K562 (cell line): Measurements from ENCODE around the gene ZNF687. TPM values are rescaled to one million over a fixed set of nuclear protein-coding genes. Genes with fewer than 3 reads are reported as not detected.
A peak's percentile ranks its signal among the peaks of the same experiment; 100 is the strongest.

Experiments
- ATAC-seq: fragments of 200-7000 bp; cut with Tn5 transposase; 3 replicates; pipeline ENCODE4 v1.9.1; 2020; ENCODE audit warnings: moderate library complexity
- BruUV-seq: library from RNA; stranded (reverse); fragments of 400-500 nt; replicated peaks from 2 replicates; lab custom pipeline; 2021; lab: Mats Ljungman, UMichigan
- CTCF ChIA-PET: fragments of 300-600 bp; formaldehyde crosslinking; extraction: SDS; loops from one replicate; lab custom pipeline; 2021; ENCODE audit warnings: low intra/inter-chr PET ratio; lab: Yijun Ruan, JAX
- POLR2A ChIA-PET: fragments of 300-600, 350-650 bp; sonication (Branson Sonifier 250); formaldehyde crosslinking; extraction: SDS; loops from one replicate; lab custom pipeline; 2021; ENCODE audit warnings: antibody characterized with exemption, inconsistent platforms; lab: Yijun Ruan, JAX
- DNase-seq, 4 experiments: peaks; one replicate each; pipeline versions ENCODE4 v3.0.0 to v3.0.0-alpha.2; 2011 to 2018; ENCODE audit warnings: low spot score in 3 of 4, mixed read lengths in 3 of 4; ENCODE audit errors: extremely low read depth in 1 of 4
- FAIRE-seq: peaks from 2 replicates; lab custom pipeline; 2011; peaks lifted over from hg19 to GRCh38; lab: Jason Lieb, UNC
- H2AFZ ChIP-seq: 2 replicates; pipeline ENCODE4 v1.6.0; 2011; ENCODE audit warnings: low read depth, low read length, control low read depth, inconsistent platforms
- H3K27ac ChIP-seq: fragments of 200-600 bp; 3 replicates; pipeline ENCODE4 v1.8.0; 2011; ENCODE audit warnings: low read depth, mild to moderate bottlenecking, control low read depth, inconsistent platforms, low read length, moderate library complexity, mixed read lengths; ENCODE audit errors: extremely low read depth
- H3K27me3 ChIP-seq, 2 experiments: fragments of 300-600 bp in 1 of 2; 2 replicates in 1 of 2; 3 replicates in 1 of 2; pipeline versions ENCODE4 v1.6.0 to v1.8.0; 2011; ENCODE audit warnings: inconsistent platforms in 2 of 2, low read length in 2 of 2, mild to moderate bottlenecking in 1 of 2, mixed read lengths in 1 of 2, moderate library complexity in 1 of 2; ENCODE audit not compliant: control insufficient read depth in 2 of 2, insufficient read depth in 2 of 2
- H3K36me3 ChIP-seq: fragments of 300-600 bp; 3 replicates; pipeline ENCODE4 v1.8.0; 2011; ENCODE audit warnings: mild to moderate bottlenecking, low read length, inconsistent platforms; ENCODE audit not compliant: control insufficient read depth, insufficient read depth
- H3K4me1 ChIP-seq, 2 experiments: fragments of 200-600 bp in 1 of 2; replicated peaks in 1 of 2; 2 replicates in 1 of 2; 3 replicates in 1 of 2; pipeline versions ENCODE4 v1.5.1 to v1.8.0; 2011; ENCODE audit warnings: inconsistent platforms in 2 of 2, low read length in 2 of 2, mild to moderate bottlenecking in 1 of 2, mixed read lengths in 1 of 2, moderate library complexity in 1 of 2; ENCODE audit not compliant: control insufficient read depth in 2 of 2, insufficient read depth in 2 of 2
- H3K4me2 ChIP-seq: 2 replicates; pipeline ENCODE4 v1.6.1; 2011; ENCODE audit warnings: low read length, control low read depth, inconsistent platforms, mixed read lengths; ENCODE audit not compliant: insufficient read depth
- H3K4me3 ChIP-seq: fragments of 200-600 bp; sonication (generic), shearing (Covaris generic); 2 replicates; pipeline ENCODE4 v1.5.1; 2016; ENCODE audit warnings: control low read depth, inconsistent platforms
- H3K79me2 ChIP-seq: fragments of 200-600 bp; 3 replicates; pipeline ENCODE4 v1.8.0; 2011; ENCODE audit warnings: low read length, inconsistent platforms; ENCODE audit not compliant: control insufficient read depth, insufficient read depth
- H3K9ac ChIP-seq, 2 experiments: 2 replicates each; pipeline versions ENCODE4 v1.6.0 to v1.6.1; 2011; ENCODE audit warnings: low read depth in 2 of 2, low read length in 2 of 2, control low read depth in 1 of 2, inconsistent platforms in 1 of 2, mild to moderate bottlenecking in 1 of 2, mixed read lengths in 1 of 2; ENCODE audit not compliant: insufficient read depth in 1 of 2
- H3K9me1 ChIP-seq: one replicate; pipeline ENCODE4 v1.6.0; 2011; ENCODE audit warnings: inconsistent platforms, mild to moderate bottlenecking, low read length, moderate library complexity; ENCODE audit not compliant: control insufficient read depth, insufficient read depth
- H3K9me3 ChIP-seq: replicated peaks from 2 replicates; pipeline ENCODE4 v1.5.1; 2011; ENCODE audit warnings: low read depth, low read length, inconsistent platforms; ENCODE audit not compliant: control insufficient read depth, insufficient read depth
- H4K20me1 ChIP-seq: replicated peaks from 2 replicates; pipeline ENCODE4 v1.6.1; 2011; ENCODE audit warnings: low read length, inconsistent platforms, mixed read lengths; ENCODE audit not compliant: control insufficient read depth, insufficient read depth
- CBX1 ChIP-seq: sonication (generic); IDR thresholded peaks from 2 replicates; pipeline ENCODE4 v1.6.1; 2016; ENCODE audit warnings: antibody characterized with exemption, low read depth, mild to moderate bottlenecking
- MNT ChIP-seq, 2 experiments: fragments of 450-650 bp; conservative IDR thresholded peaks; 2 replicates each; pipeline ENCODE4 v1.6.1; 2017; ENCODE audit warnings: mild to moderate bottlenecking in 2 of 2, moderate library complexity in 2 of 2
- NR3C1 ChIP-seq: sonication (generic); formaldehyde crosslinking; IDR thresholded peaks from 2 replicates; pipeline ENCODE4 v1.8.1; 2022; ENCODE audit warnings: missing genetic modification reagents
- POLR2G ChIP-seq: fragments of 200-400 bp; formaldehyde crosslinking; IDR thresholded peaks from 2 replicates; pipeline ENCODE4 v1.6.1; 2017; ENCODE audit warnings: low read depth, mild to moderate bottlenecking, antibody characterized with exemption, low read length, moderate library complexity
- TCF7 ChIP-seq: sonication (generic); IDR thresholded peaks from 2 replicates; pipeline ENCODE4 v1.6.1; 2016; ENCODE audit warnings: antibody characterized with exemption, borderline replicate concordance
- ZNF12 ChIP-seq: sonication (generic); formaldehyde crosslinking; IDR thresholded peaks from 2 replicates; pipeline ENCODE4 v1.4.0; 2020; ENCODE audit warnings: mild to moderate bottlenecking, missing genetic modification reagents
- ZSCAN32 ChIP-seq: fragments of 450-650 bp; formaldehyde crosslinking; IDR thresholded peaks from 2 replicates; pipeline ENCODE4 v1.4.0; 2020; ENCODE audit warnings: mild to moderate bottlenecking, moderate library complexity
- WGBS: fragments of 100-300 bp; shearing (Covaris generic); methylation state at CpG from one replicate; pipeline ENCODE4 v1.1.6; 2016; ENCODE audit warnings: low coverage, mixed read lengths; ENCODE audit not compliant: insufficient coverage; ENCODE audit errors: missing lambda C conversion rate; 5-methylcytosine and 5-hydroxymethylcytosine counted together
- in situ Hi-C: fragments of 300-500 bp; cut with MboI; formaldehyde crosslinking; loops from 4 replicates; pipeline ENCODE4 v1.15.0; 2018; ENCODE audit warnings: inconsistent platforms, mixed read lengths
- intact Hi-C: fragments of 100-400 bp; cut with micrococcal nuclease; formaldehyde crosslinking; loops from 2 replicates; pipeline ENCODE4 v1.14.2; 2022
- polyA plus RNA-seq, 8 experiments: library from polyadenylated mRNA; depleted of rRNA in 4 of 8; stranded (reverse) in 5 of 8; unstranded in 3 of 8; fragments of >200 nt; fragmentation: Nextera tagmentation in 2 of 8; fragmentation: Illumina TruSeq in 1 of 8; extraction: Ambion mirVana in 2 of 8; extraction: Trizol in 1 of 8; gene quantifications; 2 replicates each; pipeline versions ENCODE4 v1.2.1 to v1.2.3, GENCODE V29; 2011 to 2014; ENCODE audit warnings: inconsistent platforms in 1 of 8, missing spikeins in 1 of 8
- total RNA-seq, 7 experiments: library from RNA; depleted of rRNA in 6 of 7; stranded (reverse); fragments of >200 nt in 6 of 7; fragmentation: Illumina TruSeq in 2 of 7; extraction: Trizol in 2 of 7; gene quantifications; 2 replicates each; pipeline versions ENCODE4 v1.2.1 to v1.2.3, GENCODE V29; 2011 to 2021; ENCODE audit warnings: low replicate concordance in 1 of 7
- TF ChIP-seq, protein P1 (sequence below): sonication (generic); formaldehyde crosslinking; IDR thresholded peaks from 2 replicates; pipeline ENCODE4 v1.8.1; 2023; ENCODE audit warnings: mild to moderate bottlenecking, missing genetic modification reagents
- TF ChIP-seq, protein P2 (sequence below): fragments of 250-450 bp; sonication (Bioruptor Pico); IDR thresholded peaks from 2 replicates; pipeline ENCODE4 v1.5.1; 2021; ENCODE audit warnings: mild to moderate bottlenecking

ZNF687 gene
- total and polyA plus RNA-seq, 9 of the 15 experiments (the other 6 are each of a cell fraction or from before 2014, with no cell fraction given), result 0.13 to 26.4 (median 10.6) TPM

DNA sequence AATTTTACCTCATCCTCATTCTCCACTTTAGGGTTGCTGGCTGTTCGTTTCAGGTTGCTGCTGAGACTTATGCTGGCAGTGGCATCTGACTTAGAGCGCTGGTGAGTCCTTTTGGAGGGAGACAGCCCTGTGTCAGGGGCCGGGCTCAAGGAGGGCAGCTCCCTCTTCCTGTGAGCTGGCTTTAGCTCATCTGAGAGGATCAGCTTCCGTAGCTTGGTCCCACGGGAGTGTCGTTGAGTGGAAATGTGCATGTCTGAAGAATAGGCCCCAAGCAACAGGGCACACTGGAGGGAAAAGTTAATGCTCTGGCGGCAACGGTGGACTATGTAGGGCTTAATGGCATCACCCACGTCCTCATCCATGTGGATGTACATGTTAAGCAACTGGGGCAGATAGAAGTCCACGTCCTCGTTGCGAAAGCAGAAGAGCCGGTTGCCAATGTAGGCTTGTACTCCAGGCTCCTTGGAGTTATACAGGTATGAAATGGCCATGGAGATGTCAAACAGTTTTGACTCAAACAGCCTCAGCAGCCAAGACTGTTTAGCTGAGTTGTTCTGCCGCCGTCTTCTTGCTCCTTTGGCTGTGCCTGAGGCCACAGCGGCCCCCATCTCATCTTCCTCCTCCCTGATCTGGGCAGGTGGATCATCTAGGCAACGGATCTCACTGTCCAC, 33.6 kb downstream of the ZNF687 start:
- WGBS, result 91% methylated on average over 17 of the region's 17 CpGs
- H3K4me1 ChIP-seq, result peaks cover 12 to 37% of the 10 kb centered on the region in 2 experiments; a peak in 4 of 5 replicates
- peaks cover 3% of the 10 kb centered on the region for H3K9me1 ChIP-seq
- H3K79me2 ChIP-seq, result peaks cover 23% of the 10 kb centered on the region
- H3K4me3 ChIP-seq, result no peak overlapping the region
- TF ChIP-seq MNT (conservative IDR thresholded peaks at IDR 0.05) (no peak), NR3C1 (no peak), CBX1 (no peak), ZSCAN32 (CRISPR knock-in tag) (no peak), POLR2G (no peak), ZNF12 (no peak), TCF7 (no peak)
- TF ChIP-seq, protein P1, sequence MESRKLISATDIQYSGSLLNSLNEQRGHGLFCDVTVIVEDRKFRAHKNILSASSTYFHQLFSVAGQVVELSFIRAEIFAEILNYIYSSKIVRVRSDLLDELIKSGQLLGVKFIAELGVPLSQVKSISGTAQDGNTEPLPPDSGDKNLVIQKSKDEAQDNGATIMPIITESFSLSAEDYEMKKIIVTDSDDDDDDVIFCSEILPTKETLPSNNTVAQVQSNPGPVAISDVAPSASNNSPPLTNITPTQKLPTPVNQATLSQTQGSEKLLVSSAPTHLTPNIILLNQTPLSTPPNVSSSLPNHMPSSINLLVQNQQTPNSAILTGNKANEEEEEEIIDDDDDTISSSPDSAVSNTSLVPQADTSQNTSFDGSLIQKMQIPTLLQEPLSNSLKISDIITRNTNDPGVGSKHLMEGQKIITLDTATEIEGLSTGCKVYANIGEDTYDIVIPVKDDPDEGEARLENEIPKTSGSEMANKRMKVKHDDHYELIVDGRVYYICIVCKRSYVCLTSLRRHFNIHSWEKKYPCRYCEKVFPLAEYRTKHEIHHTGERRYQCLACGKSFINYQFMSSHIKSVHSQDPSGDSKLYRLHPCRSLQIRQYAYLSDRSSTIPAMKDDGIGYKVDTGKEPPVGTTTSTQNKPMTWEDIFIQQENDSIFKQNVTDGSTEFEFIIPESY (CRISPR knock-in tag), result no peak
- TF ChIP-seq, protein P2, sequence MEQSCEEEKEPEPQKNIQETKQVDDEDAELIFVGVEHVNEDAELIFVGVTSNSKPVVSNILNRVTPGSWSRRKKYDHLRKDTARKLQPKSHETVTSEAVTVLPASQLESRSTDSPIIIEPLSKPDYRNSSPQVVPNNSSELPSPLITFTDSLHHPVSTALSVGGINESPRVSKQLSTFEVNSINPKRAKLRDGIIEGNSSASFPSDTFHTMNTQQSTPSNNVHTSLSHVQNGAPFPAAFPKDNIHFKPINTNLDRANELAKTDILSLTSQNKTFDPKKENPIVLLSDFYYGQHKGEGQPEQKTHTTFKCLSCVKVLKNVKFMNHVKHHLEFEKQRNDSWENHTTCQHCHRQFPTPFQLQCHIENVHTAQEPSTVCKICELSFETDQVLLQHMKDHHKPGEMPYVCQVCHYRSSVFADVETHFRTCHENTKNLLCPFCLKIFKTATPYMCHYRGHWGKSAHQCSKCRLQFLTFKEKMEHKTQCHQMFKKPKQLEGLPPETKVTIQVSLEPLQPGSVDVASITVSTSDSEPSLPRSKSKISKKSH (CRISPR knock-in tag), result no peak
- peaks cover 7% of the 10 kb centered on the region; the same call in 1 of the 2 replicates for H4K20me1 ChIP-seq
- intact Hi-C loops, result no loop called here
- ATAC-seq, result no peak
- no peak for FAIRE-seq
- in situ Hi-C loops, result no loop called here
- ChIA-PET POLR2A (interaction anchor here (0.5 to 13.7 kb wide), 4 partner anchors 5 to 593 kb away, joined by 3 to 156 read pairs (median 81); partner anchors contain the start of genes PI4KB and THEM4), CTCF (no interaction called here)
- no TSS peak for BruUV-seq
- no peak for DNase-seq
- peaks cover 79% of the 10 kb centered on the region for H3K36me3 ChIP-seq
- no peak overlapping the region for H3K27ac ChIP-seq
- no peak overlapping the region for H2AFZ ChIP-seq
- no peaks in the 10 kb centered on the region for H3K27me3 ChIP-seq
- H3K9me3 ChIP-seq, result no peaks in the 10 kb centered on the region
- no peak overlapping the region for H3K4me2 ChIP-seq
- H3K9ac ChIP-seq, result peak overlapping the region in 1 of 2 experiments; percentile 11; a peak in 1 of 4 replicates
